RPMI7951 (cell line): ENCODE measurements around the gene CASR. TPM values are rescaled to one million over a fixed set of nuclear protein-coding genes. Genes with fewer than 3 reads are reported as not detected.

ENCODE experiments used
- DNase-seq: peaks from one replicate; pipeline ENCODE4 v3.0.0-alpha.2; 2012; ENCODE audit warnings: low read depth
- total RNA-seq: library from RNA; depleted of rRNA; stranded (reverse); fragments of >200 nt; shearing (Covaris generic); gene quantifications from 2 replicates; pipeline ENCODE4 v1.2.3, GENCODE V29; 2014

CASR gene
- total RNA-seq, 1 experiment from 2014 or later: not detected

DNA sequence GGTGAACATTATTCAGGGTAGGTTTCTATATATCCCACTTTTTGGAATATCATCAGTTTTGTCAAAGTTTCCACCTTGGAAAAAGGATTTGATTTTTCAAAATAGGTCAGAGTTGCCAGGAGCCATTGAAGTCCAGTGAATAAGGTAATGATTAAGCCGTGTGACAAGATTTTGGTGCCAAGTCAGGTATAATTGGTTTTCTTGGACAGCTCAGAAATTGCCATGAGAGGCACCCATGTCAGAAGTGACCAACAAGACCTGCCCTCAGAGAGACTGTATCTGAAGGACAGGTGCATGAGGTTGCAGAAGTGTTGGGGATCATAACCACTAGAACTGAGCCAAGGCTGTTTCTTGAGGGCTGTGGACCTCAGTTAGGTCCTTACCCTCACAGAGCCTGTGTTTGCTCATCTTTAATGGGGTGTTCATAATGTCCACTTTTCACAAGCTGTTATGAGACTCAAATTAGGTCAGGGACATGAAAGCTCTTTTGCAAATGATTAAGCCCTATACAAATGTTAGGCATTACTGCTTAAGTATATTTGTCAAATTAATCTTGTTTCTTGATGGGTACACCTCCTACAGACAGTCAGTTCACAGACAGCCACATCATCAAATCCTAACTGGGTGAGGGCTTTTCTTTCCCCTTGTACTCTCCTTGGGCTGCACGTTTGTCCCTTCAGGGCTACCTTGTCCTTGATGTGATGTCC lies 32.3 kb downstream of the CASR start:
- no peak for DNase-seq

DNA sequence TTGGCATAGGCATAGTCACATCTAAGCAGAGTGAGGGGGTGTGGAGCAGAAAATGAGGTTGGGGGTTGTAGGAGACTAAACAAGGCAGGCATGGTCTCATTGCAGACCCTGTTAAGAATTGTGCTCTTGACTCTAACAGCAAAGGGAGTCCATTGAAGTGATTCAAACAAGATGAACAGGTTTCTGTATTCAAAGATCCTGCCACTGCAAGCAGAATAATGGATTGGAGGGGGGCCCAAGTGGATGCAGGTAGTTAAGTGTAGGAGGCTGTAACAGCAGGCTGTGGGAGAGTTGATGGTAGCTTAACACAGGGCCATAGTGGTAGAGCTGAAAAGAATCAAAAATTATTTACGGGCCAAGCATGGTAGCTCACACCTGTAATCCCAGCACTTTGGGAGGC lies 34.4 kb downstream of the CASR start:
- no peak for DNase-seq

DNA sequence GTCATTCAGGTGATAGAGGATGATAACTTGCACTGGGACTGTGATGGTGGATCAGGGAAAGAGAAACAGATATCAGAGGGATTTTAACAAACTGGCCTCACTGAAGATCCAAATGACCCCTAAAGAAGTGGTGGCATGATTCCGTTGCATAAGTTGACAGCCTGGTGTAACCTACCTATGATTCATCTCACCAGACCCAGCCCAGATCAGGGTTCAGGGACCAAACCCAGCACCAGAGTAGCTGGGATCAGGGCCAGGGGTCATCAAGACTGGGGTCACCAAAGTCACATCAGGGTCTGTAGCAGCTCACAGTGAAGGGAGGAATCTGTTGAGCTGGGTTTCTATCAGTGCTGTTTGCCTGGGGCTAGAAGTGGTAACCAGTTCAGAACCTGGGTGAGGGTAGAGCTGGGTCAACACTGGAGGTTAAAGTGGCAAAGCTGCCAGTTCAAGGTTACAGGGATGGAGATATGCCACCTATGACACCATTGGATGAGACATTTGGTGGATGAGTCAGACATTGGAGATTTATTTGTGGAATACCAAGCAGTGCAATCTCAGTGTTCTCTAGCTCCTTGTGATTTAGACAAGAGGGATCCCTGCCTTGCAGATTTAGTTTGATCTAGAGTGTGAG lies 35.9 kb downstream of the CASR start:
- no peak for DNase-seq

DNA sequence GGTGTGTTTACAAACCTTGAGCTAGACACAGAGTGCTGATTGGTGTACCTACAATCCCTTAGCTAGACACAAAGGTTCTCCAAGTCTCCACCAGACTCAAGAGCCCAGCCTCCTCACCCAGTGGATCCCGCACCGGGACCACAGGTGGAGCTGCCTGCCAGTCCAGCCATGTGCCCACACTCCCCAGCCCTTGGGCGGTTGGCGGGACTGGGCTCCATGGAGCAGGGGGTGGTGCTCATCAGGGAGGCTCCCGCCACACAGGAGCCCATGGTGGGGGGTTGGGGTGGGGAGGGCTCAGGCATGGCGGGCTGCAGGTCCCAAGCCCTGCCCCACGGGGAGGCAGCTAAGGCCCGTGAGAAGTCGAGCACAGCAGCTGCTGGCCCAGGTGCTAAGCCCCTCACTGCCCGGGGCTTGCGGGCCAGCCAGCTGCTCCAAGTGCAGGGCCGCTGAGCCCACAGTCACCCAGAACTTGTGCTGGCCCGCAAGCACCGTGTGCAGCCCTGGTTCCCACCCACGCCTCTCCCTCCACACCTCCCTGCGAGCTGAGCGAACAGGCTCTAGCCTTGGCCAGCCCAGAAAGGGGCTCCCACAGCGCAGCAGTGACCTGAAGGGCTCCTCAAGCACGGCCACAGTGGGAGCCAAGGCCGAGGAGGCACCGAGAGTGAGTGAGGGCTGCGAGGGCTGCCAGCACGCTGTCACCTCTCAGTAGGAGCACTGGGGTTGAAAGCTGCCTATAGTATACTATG lies 43.7 kb downstream of the CASR start:
- no peak for DNase-seq

DNA sequence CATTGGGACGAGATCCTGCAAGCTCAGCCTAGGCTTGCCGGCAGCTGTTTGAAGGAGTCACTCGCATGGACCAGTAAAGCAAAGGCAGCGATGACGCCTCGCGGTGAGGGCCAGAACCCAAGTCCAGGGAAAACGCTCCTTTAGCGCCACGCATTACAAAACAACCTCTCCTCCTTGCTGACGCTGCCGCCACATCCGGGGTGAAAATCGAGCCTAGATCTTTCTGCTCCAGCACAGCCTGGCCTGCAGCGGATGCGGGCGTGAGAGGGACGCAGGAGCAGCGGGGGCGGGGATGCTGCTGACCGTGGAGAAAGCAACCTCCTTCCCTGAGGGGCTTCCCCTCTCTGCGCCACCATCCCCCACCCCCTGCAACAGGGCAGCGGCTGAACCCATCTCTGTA lies 46.7 kb downstream of the CASR start:
- peak; percentile 47 for DNase-seq

DNA sequence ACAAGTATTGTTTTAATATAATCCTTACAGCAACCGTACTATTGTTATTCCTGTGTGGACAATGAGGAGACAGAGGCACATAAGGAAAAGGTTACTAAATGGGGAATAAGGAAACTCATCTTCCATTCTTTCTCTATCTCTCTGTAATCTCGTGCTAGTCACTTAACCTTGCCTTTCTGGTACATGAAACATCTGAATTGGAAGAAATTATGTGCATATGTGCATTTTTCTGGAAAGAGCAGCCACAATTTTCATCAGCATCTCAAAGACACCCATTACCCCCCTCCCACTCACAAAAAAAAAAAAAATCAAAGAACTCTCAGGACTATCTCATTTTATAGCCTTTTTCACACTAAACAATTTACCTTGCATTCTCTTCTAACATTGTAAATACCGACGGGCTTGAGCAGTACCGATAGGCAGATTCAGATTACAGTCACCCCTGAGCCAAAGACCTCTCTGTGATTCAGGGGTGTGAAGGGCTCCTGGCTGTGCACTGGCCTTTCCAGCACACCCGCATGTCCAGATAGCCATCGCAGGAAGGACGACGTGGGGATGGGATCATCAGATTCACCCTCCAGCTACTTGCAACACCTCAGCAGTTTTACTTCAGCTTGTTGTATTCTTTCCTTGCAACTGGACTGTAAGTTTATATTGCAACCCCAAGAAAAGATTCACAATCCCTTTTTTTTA lies 48.1 kb downstream of the CASR start:
- DNase-seq: no peak

DNA sequence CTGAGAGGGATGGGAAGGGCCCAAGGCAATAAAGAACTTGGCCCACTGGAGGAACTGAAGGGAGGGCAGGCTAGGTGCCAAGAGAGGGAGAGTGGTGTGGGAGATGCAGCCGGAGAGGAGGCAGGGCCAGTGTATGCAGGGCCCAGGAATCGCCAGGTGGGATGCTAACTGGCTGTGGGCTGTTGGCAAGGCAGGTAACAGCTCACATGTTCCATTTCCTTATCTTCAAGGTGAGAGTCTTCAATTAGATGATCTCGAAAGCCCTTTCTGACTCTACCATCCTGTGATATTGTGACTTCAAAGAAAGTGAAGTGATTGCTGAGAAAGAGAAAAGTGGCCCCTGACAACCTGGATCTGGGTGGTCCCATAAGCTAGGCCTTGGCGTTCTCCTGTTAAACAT lies 49.0 kb downstream of the CASR start:
- DNase-seq: no peak

DNA sequence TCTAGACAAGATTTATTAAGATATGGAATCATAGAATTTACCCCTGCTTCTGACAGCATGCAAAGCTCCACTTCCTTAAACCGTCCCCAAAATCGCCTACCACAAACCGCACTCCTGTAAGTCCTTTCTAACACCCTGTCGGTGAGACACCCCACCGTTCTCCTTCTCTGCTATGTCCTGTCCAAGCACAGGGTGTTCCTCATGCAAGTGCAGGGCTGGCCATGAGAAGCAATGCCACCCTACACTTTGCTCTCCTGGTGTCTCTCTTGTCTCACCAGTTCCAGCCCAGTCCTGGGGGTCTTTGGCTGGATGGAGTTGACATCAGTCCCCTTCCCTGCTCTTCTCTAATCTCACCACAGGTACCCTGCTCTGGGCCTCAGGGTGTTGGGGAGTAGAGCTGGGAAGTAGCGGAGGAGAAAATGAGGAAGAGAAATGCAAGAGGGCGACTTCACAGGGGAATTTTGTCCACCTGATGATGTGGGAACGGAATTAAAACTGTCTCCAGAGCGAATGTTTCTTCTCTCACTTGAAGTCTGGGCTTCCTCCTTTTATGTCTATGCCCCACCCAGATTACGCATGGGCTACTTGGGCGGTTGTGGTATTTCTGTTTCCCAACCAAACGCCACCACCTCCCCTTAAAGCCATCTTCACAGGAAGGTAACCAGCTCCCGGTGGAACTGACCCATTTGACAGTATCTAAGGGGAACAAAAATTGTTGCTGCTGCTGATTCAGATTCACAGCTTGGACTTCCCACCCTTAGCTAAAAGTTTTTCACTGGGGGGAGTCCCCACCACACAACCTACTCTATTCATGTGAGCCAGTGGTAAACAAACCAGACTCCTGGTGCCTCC lies 49.9 kb downstream of the CASR start:
- DNase-seq: no peak

DNA sequence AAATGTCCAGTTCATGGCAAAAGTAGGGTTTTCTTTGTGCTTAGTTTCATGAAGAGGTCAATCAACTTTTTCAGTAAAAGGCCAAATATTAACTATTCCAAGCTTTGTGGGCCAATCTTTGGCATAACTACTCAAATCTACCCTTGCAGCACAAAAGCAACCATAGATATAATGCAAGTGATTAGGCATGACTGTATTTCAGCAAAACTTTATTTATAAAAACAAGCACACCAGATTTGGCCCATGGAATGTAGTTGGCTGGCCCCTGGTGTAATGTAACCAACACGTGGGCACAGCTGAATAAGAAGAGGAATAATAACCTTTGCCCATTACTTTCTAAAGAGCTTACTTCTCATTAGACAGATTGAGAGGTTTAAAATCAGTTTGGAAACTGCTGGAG lies 50.6 kb downstream of the CASR start:
- no peak for DNase-seq

DNA sequence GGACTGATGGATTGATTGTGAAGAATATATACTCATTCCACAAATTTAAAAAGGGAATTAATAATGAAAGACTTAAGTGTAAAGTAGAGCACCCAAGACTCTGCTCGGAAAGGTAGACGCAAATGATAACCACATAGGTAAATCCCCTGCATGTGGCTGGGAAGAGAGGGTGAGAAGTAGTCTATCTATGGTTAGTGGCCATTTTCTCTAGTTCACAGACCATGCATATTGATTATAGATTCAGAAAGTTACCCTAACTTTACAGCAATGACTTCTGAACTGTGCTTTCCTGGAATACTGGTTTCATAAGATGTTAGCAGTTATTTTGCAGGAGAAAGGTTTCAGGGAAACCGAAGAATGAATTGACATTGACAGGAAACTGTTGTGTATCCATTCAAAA lies 51.7 kb downstream of the CASR start:
- no peak for DNase-seq

DNA sequence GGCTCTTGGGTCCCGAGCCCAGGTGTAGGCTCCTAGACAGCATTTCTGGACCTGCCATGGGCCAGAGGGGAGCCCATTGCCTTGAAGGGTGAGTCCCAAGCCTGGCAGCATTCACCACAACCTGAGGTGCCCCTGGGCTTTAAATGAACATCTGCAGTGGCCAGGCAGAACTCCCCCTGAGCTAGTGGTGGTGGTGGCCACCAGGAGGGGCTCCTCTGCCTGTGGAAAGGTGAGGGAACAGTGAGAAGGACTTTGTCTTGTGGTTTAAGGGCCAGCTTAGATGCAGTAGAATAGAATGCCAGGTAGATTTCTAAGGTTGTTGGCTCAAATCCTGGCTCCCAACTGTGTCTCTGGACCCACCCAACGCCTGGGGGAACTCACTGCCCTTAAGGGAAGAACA lies 55.6 kb downstream of the CASR start:
- DNase-seq: no peak

DNA sequence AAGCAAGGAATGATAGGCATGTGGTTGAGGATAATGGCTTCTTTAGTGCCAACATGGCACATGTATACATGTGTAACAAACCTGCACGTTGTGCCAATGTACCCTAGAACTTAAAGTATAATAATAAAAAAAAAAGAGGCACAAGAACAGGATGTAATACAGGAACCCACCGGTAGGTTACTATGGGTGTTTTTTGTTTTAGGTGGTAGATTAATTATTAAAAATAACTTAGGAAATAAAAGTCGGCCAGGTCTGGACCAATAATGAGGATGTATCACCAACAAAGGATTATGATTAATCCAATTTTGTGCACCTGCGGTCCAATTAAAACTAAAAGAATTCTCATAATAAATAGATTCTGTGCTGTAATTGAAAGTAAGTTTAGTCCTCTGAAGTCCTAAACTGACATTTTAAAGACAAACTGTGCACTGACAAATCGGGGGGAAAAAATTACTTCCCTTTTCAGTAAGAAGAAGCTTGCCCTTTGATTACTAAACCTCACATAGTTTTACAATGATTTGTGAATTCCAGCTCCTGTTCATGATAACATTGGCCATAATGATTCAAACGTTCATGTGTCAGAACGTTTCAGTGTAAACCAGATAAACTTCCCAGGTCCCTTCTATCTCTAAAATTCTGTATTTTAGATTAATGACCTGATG lies 62.2 kb downstream of the CASR start:
- peak; percentile 14 for DNase-seq

DNA sequence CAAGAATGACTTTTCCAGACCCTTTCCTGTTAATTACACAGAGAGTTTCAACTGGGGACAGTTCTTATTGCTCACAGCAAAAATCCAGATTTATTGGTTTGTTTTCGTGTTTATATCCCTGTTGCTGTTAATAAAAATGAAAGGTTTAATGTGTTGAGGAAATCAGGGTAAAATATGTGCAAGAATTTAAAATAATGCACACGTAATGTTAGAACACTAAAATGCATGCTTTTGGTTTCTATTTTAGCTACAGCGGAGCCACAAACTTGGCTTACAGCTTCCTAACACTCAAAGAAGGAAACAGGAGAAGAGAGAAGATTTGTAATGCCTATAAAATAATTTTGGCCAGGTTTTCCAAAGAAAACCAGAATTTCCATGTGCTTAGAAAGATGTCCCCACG lies 62.7 kb downstream of the CASR start:
- DNase-seq: no peak

DNA sequence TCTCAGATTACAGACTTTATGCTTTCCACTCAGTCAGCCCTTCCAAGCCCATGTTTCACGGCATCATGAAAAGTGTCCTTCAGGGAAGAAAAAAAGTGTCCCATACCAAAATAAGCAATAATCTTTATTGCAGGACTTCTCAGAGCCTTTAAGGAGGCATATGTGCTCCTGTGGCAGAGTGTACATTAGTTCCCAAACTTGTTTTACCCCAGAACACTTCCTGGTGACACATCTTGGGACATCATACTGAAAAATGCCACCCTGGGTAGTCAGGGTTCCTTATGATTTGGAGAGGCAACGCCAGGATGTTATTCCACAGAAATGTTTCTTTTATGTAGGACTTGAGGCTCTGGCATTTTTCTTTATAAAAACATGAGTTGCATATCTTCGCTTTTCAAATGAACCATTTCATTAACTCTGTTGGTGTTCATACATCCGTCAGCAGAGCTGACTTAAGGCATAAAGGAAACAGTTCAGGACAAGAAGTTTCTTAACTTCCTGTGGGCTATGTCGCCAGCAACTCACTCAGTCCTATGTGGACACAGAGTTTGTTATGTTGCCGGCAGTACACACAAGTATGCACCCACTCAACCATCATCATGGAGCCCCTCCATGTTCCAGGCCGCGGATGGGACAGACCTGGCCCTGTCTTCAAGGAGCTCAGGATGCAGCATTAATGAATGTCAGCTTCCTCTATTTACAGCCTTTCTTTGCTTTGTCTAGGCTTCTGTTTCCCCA lies 63.8 kb downstream of the CASR start:
- no peak for DNase-seq

DNA sequence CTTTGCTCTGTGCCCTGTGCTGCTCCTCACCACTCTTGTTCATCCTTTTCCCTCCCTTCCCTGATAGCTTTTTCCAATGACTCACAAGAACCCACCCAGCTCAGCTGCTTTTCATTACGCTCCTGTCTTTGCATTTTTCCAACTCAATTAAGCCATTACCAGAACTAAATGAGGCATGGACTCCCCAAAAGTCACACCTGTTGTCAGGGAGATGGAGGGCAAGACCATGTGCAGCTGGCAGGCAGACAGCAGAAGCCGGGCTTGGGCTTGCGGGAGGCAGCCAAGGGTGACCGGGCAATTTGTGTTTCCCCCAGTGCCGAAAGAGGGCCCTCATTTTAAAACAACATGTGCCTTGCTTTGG lies 64.3 kb downstream of the CASR start:
- DNase-seq: peak; percentile 9

DNA sequence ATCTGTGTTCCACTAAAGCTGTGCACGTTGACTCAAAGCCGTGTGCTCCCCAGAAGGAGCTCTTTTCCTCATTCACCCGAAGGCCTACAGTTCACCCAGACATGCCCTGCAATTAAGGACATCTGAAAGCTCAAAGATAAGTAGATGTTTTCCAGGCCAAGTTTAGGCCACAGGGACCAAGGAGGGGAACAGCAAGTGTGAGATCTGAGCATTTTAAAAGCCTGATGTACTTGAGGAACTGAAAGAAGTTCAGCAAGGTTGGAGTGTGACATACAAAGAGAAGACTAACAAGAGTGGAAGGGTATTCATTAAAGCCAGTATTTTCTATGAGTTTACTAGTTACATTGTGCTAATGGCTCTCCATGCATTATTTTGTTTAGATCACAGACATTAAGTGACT lies 68.0 kb downstream of the CASR start:
- no peak for DNase-seq

DNA sequence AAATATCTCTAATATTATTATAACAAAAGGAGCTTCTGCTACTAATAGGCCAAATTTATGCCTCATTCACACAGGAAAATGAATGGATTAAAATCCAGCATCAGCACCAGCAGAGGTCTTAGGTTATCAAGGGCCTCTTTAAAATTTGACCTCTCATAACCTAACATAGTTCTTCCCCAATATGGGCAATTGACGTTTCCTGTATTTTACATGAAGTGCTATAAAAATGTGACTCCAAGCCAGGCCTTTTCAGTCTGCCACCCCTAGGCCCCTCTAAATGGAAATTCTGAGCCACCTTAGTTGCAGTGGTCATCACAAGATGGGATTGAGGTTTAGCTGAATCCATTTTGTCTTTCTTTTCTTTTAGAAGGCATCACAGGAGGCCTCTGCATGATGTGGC lies 70.1 kb downstream of the CASR start:
- DNase-seq: no peak

DNA sequence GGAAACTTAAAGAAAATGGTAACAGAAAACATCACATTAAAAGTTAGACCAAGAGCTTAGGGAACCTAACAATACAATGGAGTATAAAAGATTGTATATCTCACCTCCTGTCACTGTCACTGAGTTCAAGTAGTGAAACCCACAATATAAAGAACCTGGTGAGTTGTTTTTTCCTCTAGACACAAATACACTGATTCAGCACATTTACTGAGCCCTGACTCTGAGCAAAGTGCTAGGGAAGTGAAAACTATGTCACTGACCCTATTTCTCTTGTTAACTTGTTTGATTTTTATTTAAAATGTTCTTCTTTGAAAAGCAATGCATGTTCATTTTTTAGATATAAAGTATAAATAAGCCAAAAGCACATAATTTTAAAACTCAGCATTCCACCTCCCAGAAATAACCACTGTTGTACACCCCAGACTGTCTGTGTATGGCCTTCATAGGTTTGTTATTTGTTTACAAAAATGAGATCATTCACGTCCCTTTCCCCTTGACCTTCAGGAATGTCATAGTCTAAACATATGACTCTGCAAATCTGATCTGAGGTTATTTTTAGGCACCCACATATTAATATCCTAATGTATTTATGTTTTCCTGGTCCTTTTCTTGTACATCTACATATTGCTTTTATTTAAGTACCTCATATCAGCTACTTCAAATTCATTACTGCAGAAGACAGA lies 72.4 kb downstream of the CASR start:
- DNase-seq: no peak

DNA sequence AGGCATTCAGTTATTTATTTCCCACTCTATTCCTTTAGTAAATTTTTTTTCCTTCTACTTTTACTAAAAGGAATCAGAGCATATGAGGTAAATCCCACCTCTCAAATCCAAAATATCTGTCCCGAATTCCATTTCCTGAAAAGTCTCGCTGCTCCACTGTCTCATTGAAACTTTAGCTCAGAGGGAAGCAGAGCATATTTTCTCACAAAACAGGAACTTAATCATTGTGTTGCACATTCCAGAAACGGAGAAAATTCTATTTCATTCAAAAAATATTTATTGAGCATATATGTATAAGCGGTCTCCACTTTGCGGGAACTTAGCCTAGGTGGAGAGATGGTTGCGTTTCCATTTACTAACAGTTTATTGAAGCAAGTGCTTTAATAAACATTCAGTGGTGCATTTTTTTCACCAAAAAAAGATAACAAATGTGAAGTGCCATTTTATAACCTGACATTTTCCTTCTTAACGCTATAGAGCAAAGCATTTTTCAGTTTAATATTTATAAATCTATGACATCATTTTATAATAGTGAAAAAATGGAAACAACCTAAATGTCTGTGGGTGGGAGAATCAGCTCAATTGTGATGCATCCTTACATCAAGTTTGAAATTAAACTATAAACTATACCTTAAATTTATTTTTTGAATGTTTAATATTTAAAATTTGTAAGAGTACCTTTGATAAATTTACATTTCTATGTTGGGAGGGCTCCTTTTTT lies 74.3 kb downstream of the CASR start:
- DNase-seq: no peak
